Neural cell (in vitro differentiated cells): ENCODE data around the gene PLA2G6. TPM values are rescaled to one million over a fixed set of nuclear protein-coding genes. Genes with fewer than 3 reads are reported as not detected.

Source experiments
- H2AFZ ChIP-seq: fragments of 200-600, 300-800 bp; sonication (generic), shearing (Covaris generic); 2 replicates; pipeline ENCODE4 v1.6.0; 2014; ENCODE audit warnings: low read depth, mild to moderate bottlenecking, antibody characterized with exemption, low read length, moderate library complexity
- H3F3A ChIP-seq: fragments of 200-600 bp; shearing (Covaris generic); 2 replicates; pipeline ENCODE4 v1.6.1; 2016; ENCODE audit warnings: mild to moderate bottlenecking, moderate library complexity, mixed read lengths, antibody characterized with exemption, low read length; ENCODE audit not compliant: insufficient read depth, poor library complexity, severe bottlenecking
- H3K27ac ChIP-seq: fragments of 200-600, 300-800 bp; sonication (generic), shearing (Covaris generic); 2 replicates; pipeline ENCODE4 v1.5.1; 2014; ENCODE audit warnings: mild to moderate bottlenecking, low read length, moderate library complexity
- H3K27me3 ChIP-seq: fragments of 300-800, 200-600 bp; sonication (generic), shearing (Covaris generic); 2 replicates; pipeline ENCODE4 v1.6.0; 2014; ENCODE audit warnings: mild to moderate bottlenecking, low read depth, low read length, moderate library complexity; ENCODE audit not compliant: insufficient read depth
- H3K36me3 ChIP-seq: fragments of 300-800, 200-600 bp; sonication (generic), shearing (Covaris generic); 2 replicates; pipeline ENCODE4 v1.5.1; 2014; ENCODE audit warnings: mild to moderate bottlenecking, antibody characterized with exemption, low read length, moderate library complexity; ENCODE audit not compliant: insufficient read depth
- H3K4me2 ChIP-seq: fragments of 300-800, 200-600 bp; sonication (generic), shearing (Covaris generic); 2 replicates; pipeline ENCODE4 v1.6.0; 2014; ENCODE audit warnings: mild to moderate bottlenecking, low read length
- H3K4me3 ChIP-seq: fragments of 300-800, 200-600 bp; sonication (generic), shearing (Covaris generic); 2 replicates; pipeline ENCODE4 v1.5.1; 2014; ENCODE audit warnings: mild to moderate bottlenecking, low read length, moderate library complexity
- H3K79me2 ChIP-seq: fragments of 200-600 bp; shearing (Covaris generic); replicated peaks from 2 replicates; pipeline ENCODE4 v1.6.0; 2014; ENCODE audit warnings: mild to moderate bottlenecking, low read length, moderate library complexity; ENCODE audit not compliant: insufficient read depth
- H3K9ac ChIP-seq: fragments of 300-800, 200-600 bp; sonication (generic), shearing (Covaris generic); 2 replicates; pipeline ENCODE4 v1.6.1; 2016; ENCODE audit warnings: mild to moderate bottlenecking, low read length, mixed read lengths
- H3K9me2 ChIP-seq: fragments of 200-600 bp; shearing (Covaris generic); 2 replicates; pipeline ENCODE4 v1.6.1; 2016; ENCODE audit warnings: mild to moderate bottlenecking, low read length, mixed read lengths; ENCODE audit not compliant: insufficient read depth
- H3K9me3 ChIP-seq: fragments of 200-600, 300-800 bp; sonication (generic), shearing (Covaris generic); 2 replicates; pipeline ENCODE4 v1.6.1; 2016; ENCODE audit warnings: mild to moderate bottlenecking, mixed run types, low read length, moderate library complexity, mixed read lengths
- H4K20me1 ChIP-seq: fragments of 200-600 bp; shearing (Covaris generic); 2 replicates; pipeline ENCODE4 v1.6.1; 2016; ENCODE audit warnings: mild to moderate bottlenecking, mixed run types; ENCODE audit not compliant: insufficient read depth
- EP300 ChIP-seq: fragments of 450-650 bp; conservative IDR thresholded peaks from 2 replicates; pipeline ENCODE4 v1.6.1; 2014; ENCODE audit warnings: antibody characterized with exemption, mild to moderate bottlenecking, moderate library complexity; ENCODE audit not compliant: poor library complexity, severe bottlenecking
- EZH2 ChIP-seq: fragments of 200-600, 300-800 bp; shearing (Covaris generic), sonication (generic); IDR thresholded peaks from 2 replicates; pipeline ENCODE4 v1.6.1; 2014; ENCODE audit warnings: antibody characterized with exemption, low read length, borderline replicate concordance, mild to moderate bottlenecking; ENCODE audit not compliant: insufficient read depth, poor library complexity, severe bottlenecking
- MXI1 ChIP-seq: fragments of 450-650 bp; conservative IDR thresholded peaks from 2 replicates; pipeline ENCODE4 v1.6.1; 2014; ENCODE audit warnings: antibody characterized with exemption, mild to moderate bottlenecking; ENCODE audit not compliant: poor library complexity, severe bottlenecking
- POLR2AphosphoS5 ChIP-seq: IDR thresholded peaks from 2 replicates; pipeline ENCODE4 v1.6.1; 2012
- RAD21 ChIP-seq: fragments of 450-650 bp; conservative IDR thresholded peaks from 2 replicates; pipeline ENCODE4 v1.6.1; 2014; ENCODE audit warnings: antibody characterized with exemption, mild to moderate bottlenecking, moderate library complexity
- SMC3 ChIP-seq: fragments of 450-650 bp; conservative IDR thresholded peaks from 2 replicates; pipeline ENCODE4 v1.6.1; 2014; ENCODE audit warnings: antibody characterized with exemption, mild to moderate bottlenecking, moderate library complexity; ENCODE audit not compliant: poor library complexity
- TAF1 ChIP-seq: IDR thresholded peaks from 2 replicates; pipeline ENCODE4 v1.6.1; 2012; ENCODE audit warnings: low read depth
- polyA plus RNA-seq: library from polyadenylated mRNA; depleted of rRNA; stranded (reverse); fragments of >200 nt; gene quantifications from 2 replicates; pipeline ENCODE4 v1.2.3, GENCODE V29; 2014
- TF ChIP-seq, protein P1 (sequence below): IDR thresholded peaks from 2 replicates; pipeline ENCODE4 v1.6.1; 2012; ENCODE audit warnings: borderline replicate concordance
- TF ChIP-seq, protein P2 (sequence below): fragments of 450-650 bp; IDR thresholded peaks from 2 replicates; pipeline ENCODE4 v1.5.1; 2014; ENCODE audit warnings: antibody characterized with exemption, mild to moderate bottlenecking, moderate library complexity; ENCODE audit not compliant: poor library complexity, severe bottlenecking

Gene PLA2G6
- polyA plus RNA-seq, 1 donor from 2014 or later, result 18.5 TPM

DNA sequence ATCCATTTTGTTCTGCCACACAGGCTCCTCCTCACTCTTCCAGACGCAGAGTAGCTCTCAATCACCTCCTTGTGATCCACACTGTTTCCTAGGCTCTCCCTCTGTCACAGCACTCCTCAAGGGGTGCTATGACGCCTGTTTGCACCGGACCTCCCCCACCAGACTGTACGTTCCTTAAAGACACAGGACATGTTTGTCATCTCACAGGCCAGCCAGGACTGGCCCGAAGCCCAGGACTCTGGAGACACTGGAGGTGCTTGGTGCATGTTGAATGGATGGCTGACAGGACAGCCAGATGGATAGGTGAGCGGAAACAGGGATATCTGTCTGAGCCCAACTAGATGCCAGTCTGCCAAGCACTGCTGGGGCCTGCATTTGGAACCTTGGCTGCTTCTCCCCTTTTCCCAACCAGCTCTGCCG, 13.6 kb downstream of the PLA2G6 start:
- Histone ChIP-seq H3K27ac (no peak overlapping the region), H3K27me3 (no peaks in the 10 kb centered on the region), H4K20me1 (no peaks in the 10 kb centered on the region), H3K4me3 (no peak overlapping the region), H3K9me3 (no peaks in the 10 kb centered on the region), H3K9me2 (no peaks in the 10 kb centered on the region), H3K4me2 (no peak overlapping the region), H3K36me3 (no peaks in the 10 kb centered on the region), H3K9ac (no peak overlapping the region), H2AFZ (no peak overlapping the region), H3K79me2 (no peaks in the 10 kb centered on the region), H3F3A (no peaks in the 10 kb centered on the region)
- no peak for TF ChIP-seq RAD21
- TF ChIP-seq, protein P1, sequence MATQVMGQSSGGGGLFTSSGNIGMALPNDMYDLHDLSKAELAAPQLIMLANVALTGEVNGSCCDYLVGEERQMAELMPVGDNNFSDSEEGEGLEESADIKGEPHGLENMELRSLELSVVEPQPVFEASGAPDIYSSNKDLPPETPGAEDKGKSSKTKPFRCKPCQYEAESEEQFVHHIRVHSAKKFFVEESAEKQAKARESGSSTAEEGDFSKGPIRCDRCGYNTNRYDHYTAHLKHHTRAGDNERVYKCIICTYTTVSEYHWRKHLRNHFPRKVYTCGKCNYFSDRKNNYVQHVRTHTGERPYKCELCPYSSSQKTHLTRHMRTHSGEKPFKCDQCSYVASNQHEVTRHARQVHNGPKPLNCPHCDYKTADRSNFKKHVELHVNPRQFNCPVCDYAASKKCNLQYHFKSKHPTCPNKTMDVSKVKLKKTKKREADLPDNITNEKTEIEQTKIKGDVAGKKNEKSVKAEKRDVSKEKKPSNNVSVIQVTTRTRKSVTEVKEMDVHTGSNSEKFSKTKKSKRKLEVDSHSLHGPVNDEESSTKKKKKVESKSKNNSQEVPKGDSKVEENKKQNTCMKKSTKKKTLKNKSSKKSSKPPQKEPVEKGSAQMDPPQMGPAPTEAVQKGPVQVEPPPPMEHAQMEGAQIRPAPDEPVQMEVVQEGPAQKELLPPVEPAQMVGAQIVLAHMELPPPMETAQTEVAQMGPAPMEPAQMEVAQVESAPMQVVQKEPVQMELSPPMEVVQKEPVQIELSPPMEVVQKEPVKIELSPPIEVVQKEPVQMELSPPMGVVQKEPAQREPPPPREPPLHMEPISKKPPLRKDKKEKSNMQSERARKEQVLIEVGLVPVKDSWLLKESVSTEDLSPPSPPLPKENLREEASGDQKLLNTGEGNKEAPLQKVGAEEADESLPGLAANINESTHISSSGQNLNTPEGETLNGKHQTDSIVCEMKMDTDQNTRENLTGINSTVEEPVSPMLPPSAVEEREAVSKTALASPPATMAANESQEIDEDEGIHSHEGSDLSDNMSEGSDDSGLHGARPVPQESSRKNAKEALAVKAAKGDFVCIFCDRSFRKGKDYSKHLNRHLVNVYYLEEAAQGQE, result no peak
- no peak for TF ChIP-seq TAF1
- TF ChIP-seq, protein P2, sequence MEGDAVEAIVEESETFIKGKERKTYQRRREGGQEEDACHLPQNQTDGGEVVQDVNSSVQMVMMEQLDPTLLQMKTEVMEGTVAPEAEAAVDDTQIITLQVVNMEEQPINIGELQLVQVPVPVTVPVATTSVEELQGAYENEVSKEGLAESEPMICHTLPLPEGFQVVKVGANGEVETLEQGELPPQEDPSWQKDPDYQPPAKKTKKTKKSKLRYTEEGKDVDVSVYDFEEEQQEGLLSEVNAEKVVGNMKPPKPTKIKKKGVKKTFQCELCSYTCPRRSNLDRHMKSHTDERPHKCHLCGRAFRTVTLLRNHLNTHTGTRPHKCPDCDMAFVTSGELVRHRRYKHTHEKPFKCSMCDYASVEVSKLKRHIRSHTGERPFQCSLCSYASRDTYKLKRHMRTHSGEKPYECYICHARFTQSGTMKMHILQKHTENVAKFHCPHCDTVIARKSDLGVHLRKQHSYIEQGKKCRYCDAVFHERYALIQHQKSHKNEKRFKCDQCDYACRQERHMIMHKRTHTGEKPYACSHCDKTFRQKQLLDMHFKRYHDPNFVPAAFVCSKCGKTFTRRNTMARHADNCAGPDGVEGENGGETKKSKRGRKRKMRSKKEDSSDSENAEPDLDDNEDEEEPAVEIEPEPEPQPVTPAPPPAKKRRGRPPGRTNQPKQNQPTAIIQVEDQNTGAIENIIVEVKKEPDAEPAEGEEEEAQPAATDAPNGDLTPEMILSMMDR, result no peak
- TF ChIP-seq POLR2AphosphoS5, result no peak
- no peak for TF ChIP-seq MXI1
- no peak for TF ChIP-seq SMC3
- no peak for TF ChIP-seq EZH2
- no peak for TF ChIP-seq EP300

DNA sequence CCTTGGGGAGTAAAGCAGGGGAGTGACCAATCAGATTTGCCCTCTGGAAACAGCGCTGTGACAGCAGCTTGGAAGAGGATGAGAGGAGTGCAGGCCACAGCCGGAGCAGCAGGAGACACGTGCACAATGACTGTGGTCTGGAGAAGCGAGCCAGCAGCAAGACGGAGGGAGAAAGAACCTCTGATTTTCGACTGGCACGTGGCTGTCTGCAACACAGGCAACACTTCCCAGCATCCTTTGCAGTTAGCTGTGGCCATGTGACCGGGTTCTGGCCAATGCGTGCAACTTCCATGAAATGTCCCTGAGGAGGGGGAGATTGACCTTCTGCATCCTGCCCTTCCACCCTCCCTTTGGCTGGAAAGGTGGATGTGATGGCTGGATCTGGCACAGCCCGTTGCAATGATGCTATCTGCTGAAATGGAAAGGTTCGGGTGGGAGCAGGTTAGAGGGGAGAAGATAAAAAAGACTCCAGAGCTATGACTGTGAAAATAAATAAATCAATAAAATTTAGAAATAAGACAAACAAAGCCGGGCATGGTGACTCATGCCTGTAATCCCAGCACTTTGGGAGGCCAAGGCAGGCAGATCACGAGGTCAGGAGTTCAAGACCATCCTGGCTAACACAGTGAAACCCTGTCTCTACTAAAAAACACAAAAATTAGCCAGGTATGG, 15.6 kb downstream of the PLA2G6 start:
- Histone ChIP-seq H3K27ac (no peak overlapping the region), H4K20me1 (no peaks in the 10 kb centered on the region), H3K36me3 (no peaks in the 10 kb centered on the region), H3K4me3 (no peak overlapping the region), H3K27me3 (no peaks in the 10 kb centered on the region), H3F3A (no peaks in the 10 kb centered on the region), H3K9me3 (no peaks in the 10 kb centered on the region), H3K9ac (no peak overlapping the region), H3K79me2 (no peaks in the 10 kb centered on the region), H3K9me2 (no peaks in the 10 kb centered on the region), H3K4me2 (no peak overlapping the region), H2AFZ (no peak overlapping the region)
- TF ChIP-seq TAF1 (no peak), SMC3 (no peak), EP300 (no peak), MXI1 (no peak), RAD21 (no peak), POLR2AphosphoS5 (no peak), EZH2 (no peak)
- TF ChIP-seq, protein P2, result no peak
- TF ChIP-seq, protein P1, result no peak
